K562 (cell line): ENCODE measurements around the gene HOXC10. TPM values are rescaled to one million over a fixed set of nuclear protein-coding genes. Genes with fewer than 3 reads are reported as not detected.
A peak's percentile ranks its signal among the peaks of the same experiment; 100 is the strongest.

ENCODE experiments used
- BRCA1 ChIP-seq, 2 experiments: fragments of 450-650 bp in 1 of 2; sonication (generic) in 1 of 2; formaldehyde crosslinking in 1 of 2; IDR thresholded peaks; 2 replicates each; pipeline versions ENCODE4 v1.5.0 to v1.6.1; 2017 to 2020; ENCODE audit warnings: mild to moderate bottlenecking in 1 of 2, missing genetic modification reagents in 1 of 2
- COPS2 ChIP-seq: fragments of 450-650 bp; conservative IDR thresholded peaks from 2 replicates; pipeline ENCODE4 v1.6.1; 2016; ENCODE audit warnings: mild to moderate bottlenecking, moderate library complexity
- DPF2 ChIP-seq: fragments of 450-650 bp; IDR thresholded peaks from 2 replicates; pipeline ENCODE4 v1.6.1; 2016
- HNRNPLL ChIP-seq: fragments of 200-400 bp; formaldehyde crosslinking; IDR thresholded peaks from 2 replicates; pipeline ENCODE4 v1.6.1; 2017; ENCODE audit warnings: low read length, low read depth, mild to moderate bottlenecking; ENCODE audit not compliant: poor library complexity, severe bottlenecking
- MCM5 ChIP-seq: fragments of 450-650 bp; IDR thresholded peaks from 2 replicates; pipeline ENCODE4 v1.6.1; 2016; ENCODE audit warnings: low read depth
- MIER1 ChIP-seq: fragments of 450-650 bp; IDR thresholded peaks from 2 replicates; pipeline ENCODE4 v1.6.1; 2016; ENCODE audit warnings: antibody characterized with exemption, mild to moderate bottlenecking, low read depth
- MTA3 ChIP-seq: fragments of 450-650 bp; formaldehyde crosslinking; IDR thresholded peaks from 2 replicates; pipeline ENCODE4 v1.6.1; 2017; ENCODE audit warnings: mild to moderate bottlenecking, borderline replicate concordance
- MYC ChIP-seq, 2 experiments: fragments of 250-450 bp in 1 of 2; sonication (Bioruptor Pico) in 1 of 2; IDR thresholded peaks; 2 replicates each; pipeline versions ENCODE4 v1.5.1 to v1.6.1; 2012 to 2021; ENCODE audit warnings: low read depth in 2 of 2, borderline replicate concordance in 1 of 2, improper control_type of control experiment in 1 of 2, low read length in 1 of 2, mild to moderate bottlenecking in 1 of 2, moderate library complexity in 1 of 2
- PRPF4 ChIP-seq: fragments of 200-400 bp; formaldehyde crosslinking; IDR thresholded peaks from one replicate; pipeline ENCODE4 v1.6.1; 2017; ENCODE audit warnings: low read length, low read depth, mild to moderate bottlenecking; ENCODE audit not compliant: insufficient read depth, poor library complexity, severe bottlenecking
- RBM22 ChIP-seq: fragments of 200-400 bp; formaldehyde crosslinking; IDR thresholded peaks from 2 replicates; pipeline ENCODE4 v1.6.1; 2018; ENCODE audit warnings: low read length, low read depth; ENCODE audit not compliant: poor library complexity, severe bottlenecking
- TCF7L2 ChIP-seq: fragments of 150-350 bp; IDR thresholded peaks from 2 replicates; pipeline ENCODE4 v1.6.1; 2016; ENCODE audit warnings: low read depth, mild to moderate bottlenecking, low read length, moderate library complexity
- ZNF354B ChIP-seq: fragments of 250-450 bp; sonication (Bioruptor Pico); IDR thresholded peaks from 2 replicates; pipeline ENCODE4 v1.4.0; 2020
- ZSCAN32 ChIP-seq: fragments of 450-650 bp; formaldehyde crosslinking; IDR thresholded peaks from 2 replicates; pipeline ENCODE4 v1.4.0; 2020; ENCODE audit warnings: mild to moderate bottlenecking, moderate library complexity
- polyA plus RNA-seq, 8 experiments: library from polyadenylated mRNA; depleted of rRNA in 4 of 8; stranded (reverse) in 5 of 8; unstranded in 3 of 8; fragments of >200 nt; fragmentation: Nextera tagmentation in 2 of 8; fragmentation: Illumina TruSeq in 1 of 8; extraction: Ambion mirVana in 2 of 8; extraction: Trizol in 1 of 8; gene quantifications; 2 replicates each; pipeline versions ENCODE4 v1.2.1 to v1.2.3, GENCODE V29; 2011 to 2014; ENCODE audit warnings: inconsistent platforms in 1 of 8, missing spikeins in 1 of 8
- total RNA-seq, 7 experiments: library from RNA; depleted of rRNA in 6 of 7; stranded (reverse); fragments of >200 nt in 6 of 7; fragmentation: Illumina TruSeq in 2 of 7; extraction: Trizol in 2 of 7; gene quantifications; 2 replicates each; pipeline versions ENCODE4 v1.2.1 to v1.2.3, GENCODE V29; 2011 to 2021; ENCODE audit warnings: low replicate concordance in 1 of 7
- TF ChIP-seq, protein P1 (sequence below), 2 experiments: IDR thresholded peaks in 1 of 2; conservative IDR thresholded peaks in 1 of 2; 2 replicates each; pipeline ENCODE4 v1.6.1; 2016; ENCODE audit warnings: low read depth in 2 of 2, mild to moderate bottlenecking in 1 of 2, missing compliant biosample characterization in 1 of 2, missing genetic modification characterization in 1 of 2, moderate library complexity in 1 of 2
- TF ChIP-seq, protein P2 (sequence below): fragments of 450-650 bp; IDR thresholded peaks from 2 replicates; pipeline ENCODE4 v1.6.1; 2016; ENCODE audit warnings: low read depth, mild to moderate bottlenecking, moderate library complexity
- TF ChIP-seq, protein P3 (sequence below): fragments of 450-650 bp; conservative IDR thresholded peaks from 2 replicates; pipeline ENCODE4 v1.6.1; 2016; ENCODE audit warnings: missing genetic modification characterization, low read depth, mild to moderate bottlenecking, missing compliant biosample characterization, moderate library complexity
- TF ChIP-seq, protein P4 (sequence below), 2 experiments: fragments of 450-650 bp; IDR thresholded peaks; 2 replicates each; pipeline ENCODE4 v1.6.1; 2018; ENCODE audit warnings: mild to moderate bottlenecking in 2 of 2, low read depth in 1 of 2; ENCODE audit not compliant: partially characterized antibody in 2 of 2

HOXC10 gene
- total and polyA plus RNA-seq, 9 of the 15 experiments (the other 6 are each of a cell fraction or from before 2014, with no cell fraction given), result 0.13 to 0.77 (median 0.35) TPM; not detected in 2

DNA sequence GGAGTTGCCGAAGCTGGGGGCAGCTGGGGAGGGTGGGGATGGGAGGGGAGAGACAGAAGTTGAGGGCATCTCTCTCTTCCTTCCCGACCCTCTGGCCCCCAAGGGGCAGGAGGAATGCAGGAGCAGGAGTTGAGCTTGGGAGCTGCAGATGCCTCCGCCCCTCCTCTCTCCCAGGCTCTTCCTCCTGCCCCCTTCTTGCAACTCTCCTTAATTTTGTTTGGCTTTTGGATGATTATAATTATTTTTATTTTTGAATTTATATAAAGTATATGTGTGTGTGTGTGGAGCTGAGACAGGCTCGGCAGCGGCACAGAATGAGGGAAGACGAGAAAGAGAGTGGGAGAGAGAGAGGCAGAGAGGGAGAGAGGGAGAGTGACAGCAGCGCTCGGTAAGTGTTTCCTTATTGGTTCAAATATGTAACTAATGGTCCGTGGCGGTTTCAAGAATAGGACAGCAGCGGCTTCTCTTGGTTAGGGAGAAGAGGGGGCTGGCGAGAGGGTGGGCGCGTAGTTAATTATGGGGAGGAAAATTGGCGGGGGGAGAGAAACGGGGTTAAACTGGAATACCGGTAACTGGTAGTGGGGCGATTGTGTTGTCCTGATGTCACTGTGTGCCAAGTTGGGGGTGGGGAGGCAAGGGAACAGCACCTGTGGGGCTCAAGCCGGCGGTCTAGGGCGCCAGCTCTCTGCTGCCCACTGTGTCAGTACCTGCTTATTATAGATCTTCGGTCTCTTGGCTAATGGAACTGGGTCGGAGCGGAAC is 32.3 kb downstream of the HOXC10 start (continued):
- TF ChIP-seq, protein P1, sequence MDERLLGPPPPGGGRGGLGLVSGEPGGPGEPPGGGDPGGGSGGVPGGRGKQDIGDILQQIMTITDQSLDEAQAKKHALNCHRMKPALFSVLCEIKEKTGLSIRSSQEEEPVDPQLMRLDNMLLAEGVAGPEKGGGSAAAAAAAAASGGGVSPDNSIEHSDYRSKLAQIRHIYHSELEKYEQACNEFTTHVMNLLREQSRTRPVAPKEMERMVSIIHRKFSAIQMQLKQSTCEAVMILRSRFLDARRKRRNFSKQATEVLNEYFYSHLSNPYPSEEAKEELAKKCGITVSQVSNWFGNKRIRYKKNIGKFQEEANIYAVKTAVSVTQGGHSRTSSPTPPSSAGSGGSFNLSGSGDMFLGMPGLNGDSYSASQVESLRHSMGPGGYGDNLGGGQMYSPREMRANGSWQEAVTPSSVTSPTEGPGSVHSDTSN (CRISPR knock-in tag; IDR thresholded peaks at IDR 0.05; ENCODE audit: low read depth), result no peak
- TF ChIP-seq, protein P1 (tag; conservative IDR thresholded peaks at IDR 0.05; ENCODE audit: low read depth), result peak; percentile 73
- TF ChIP-seq RBM22 (no peak), ZNF354B (CRISPR knock-in tag) (no peak), PRPF4 (no peak), COPS2 (no peak), TCF7L2 (no peak), MCM5 (no peak), MTA3 (peak; percentile 26; the same call in 1 of the 2 replicates), MYC (IDR thresholded peaks at IDR 0.05; ENCODE audit: low read depth, low read length) (0 out of 2 replicates have a peak, but pooled peaks have one; percentile 8), MYC (CRISPR knock-in tag; IDR thresholded peaks at IDR 0.05; ENCODE audit: borderline replicate concordance, low read depth) (no peak), HNRNPLL (peak; percentile 23), BRCA1 (IDR thresholded peaks at IDR 0.05) (no peak), BRCA1 (CRISPR knock-in tag; IDR thresholded peaks at IDR 0.05) (no peak), MIER1 (0 out of 2 replicates have a peak, but pooled peaks have one; percentile 74), DPF2 (peak; percentile 55; the same call in 1 of the 2 replicates), ZSCAN32 (CRISPR knock-in tag) (no peak)
- TF ChIP-seq, protein P2, sequence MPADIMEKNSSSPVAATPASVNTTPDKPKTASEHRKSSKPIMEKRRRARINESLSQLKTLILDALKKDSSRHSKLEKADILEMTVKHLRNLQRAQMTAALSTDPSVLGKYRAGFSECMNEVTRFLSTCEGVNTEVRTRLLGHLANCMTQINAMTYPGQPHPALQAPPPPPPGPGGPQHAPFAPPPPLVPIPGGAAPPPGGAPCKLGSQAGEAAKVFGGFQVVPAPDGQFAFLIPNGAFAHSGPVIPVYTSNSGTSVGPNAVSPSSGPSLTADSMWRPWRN, result no peak
- TF ChIP-seq, protein P3, sequence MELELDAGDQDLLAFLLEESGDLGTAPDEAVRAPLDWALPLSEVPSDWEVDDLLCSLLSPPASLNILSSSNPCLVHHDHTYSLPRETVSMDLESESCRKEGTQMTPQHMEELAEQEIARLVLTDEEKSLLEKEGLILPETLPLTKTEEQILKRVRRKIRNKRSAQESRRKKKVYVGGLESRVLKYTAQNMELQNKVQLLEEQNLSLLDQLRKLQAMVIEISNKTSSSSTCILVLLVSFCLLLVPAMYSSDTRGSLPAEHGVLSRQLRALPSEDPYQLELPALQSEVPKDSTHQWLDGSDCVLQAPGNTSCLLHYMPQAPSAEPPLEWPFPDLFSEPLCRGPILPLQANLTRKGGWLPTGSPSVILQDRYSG (tag), result no peak
- TF ChIP-seq, protein P4, sequence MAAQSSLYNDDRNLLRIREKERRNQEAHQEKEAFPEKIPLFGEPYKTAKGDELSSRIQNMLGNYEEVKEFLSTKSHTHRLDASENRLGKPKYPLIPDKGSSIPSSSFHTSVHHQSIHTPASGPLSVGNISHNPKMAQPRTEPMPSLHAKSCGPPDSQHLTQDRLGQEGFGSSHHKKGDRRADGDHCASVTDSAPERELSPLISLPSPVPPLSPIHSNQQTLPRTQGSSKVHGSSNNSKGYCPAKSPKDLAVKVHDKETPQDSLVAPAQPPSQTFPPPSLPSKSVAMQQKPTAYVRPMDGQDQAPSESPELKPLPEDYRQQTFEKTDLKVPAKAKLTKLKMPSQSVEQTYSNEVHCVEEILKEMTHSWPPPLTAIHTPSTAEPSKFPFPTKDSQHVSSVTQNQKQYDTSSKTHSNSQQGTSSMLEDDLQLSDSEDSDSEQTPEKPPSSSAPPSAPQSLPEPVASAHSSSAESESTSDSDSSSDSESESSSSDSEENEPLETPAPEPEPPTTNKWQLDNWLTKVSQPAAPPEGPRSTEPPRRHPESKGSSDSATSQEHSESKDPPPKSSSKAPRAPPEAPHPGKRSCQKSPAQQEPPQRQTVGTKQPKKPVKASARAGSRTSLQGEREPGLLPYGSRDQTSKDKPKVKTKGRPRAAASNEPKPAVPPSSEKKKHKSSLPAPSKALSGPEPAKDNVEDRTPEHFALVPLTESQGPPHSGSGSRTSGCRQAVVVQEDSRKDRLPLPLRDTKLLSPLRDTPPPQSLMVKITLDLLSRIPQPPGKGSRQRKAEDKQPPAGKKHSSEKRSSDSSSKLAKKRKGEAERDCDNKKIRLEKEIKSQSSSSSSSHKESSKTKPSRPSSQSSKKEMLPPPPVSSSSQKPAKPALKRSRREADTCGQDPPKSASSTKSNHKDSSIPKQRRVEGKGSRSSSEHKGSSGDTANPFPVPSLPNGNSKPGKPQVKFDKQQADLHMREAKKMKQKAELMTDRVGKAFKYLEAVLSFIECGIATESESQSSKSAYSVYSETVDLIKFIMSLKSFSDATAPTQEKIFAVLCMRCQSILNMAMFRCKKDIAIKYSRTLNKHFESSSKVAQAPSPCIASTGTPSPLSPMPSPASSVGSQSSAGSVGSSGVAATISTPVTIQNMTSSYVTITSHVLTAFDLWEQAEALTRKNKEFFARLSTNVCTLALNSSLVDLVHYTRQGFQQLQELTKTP (IDR thresholded peaks at IDR 0.05; ENCODE audit: low read depth in 1 of 2, partially characterized antibody in 2 of 2), result peak in 1 of 2 experiments; percentile 44
